ENCODE measurements around the gene TNS2.
"Not testable (repeated sequence)": the region's sequence is repeated elsewhere in the genome, so short reads cannot be mapped to it uniquely, and the experiment has no call there.

GRCh38 chr12:53094796-53095595 is 45.1 kb downstream of the TNS2 start:
- TF ChIP-seq CTCF (conservative IDR thresholded peaks at IDR 0.05; ENCODE audit: low read depth, low read length); EZH2 (IDR thresholded peaks at IDR 0.05; ENCODE audit: low read length, unreplicated experiment); EZH2phosphoT487 (IDR thresholded peaks at IDR 0.05; ENCODE audit: borderline replicate concordance, low read length): not testable (repeated sequence)

Measured in PC-3 (cell line).